Mesothelial cell of epicardium (in vitro differentiated cells): ENCODE measurements around the gene CSH1. TPM values are rescaled to one million over a fixed set of nuclear protein-coding genes. Genes with fewer than 3 reads are reported as not detected.
A peak's percentile ranks its signal among the peaks of the same experiment; 100 is the strongest.
"Not testable (repeated sequence)": the region's sequence is repeated elsewhere in the genome, so short reads cannot be mapped to it uniquely, and the experiment has no call there.

Experiments
- DNase-seq, 2 experiments: peaks; one replicate each; pipeline ENCODE4 v3.0.0; 2021; ENCODE audit warnings: low spot score in 2 of 2; ENCODE audit not compliant: unreplicated experiment in 2 of 2
- H3K27ac Mint-ChIP-seq: 2 replicates; pipeline ENCODE4 v1.8.0; 2021; ENCODE audit warnings: mixed read lengths
- H3K27me3 Mint-ChIP-seq: 2 replicates; pipeline ENCODE4 v1.8.0; 2021; ENCODE audit warnings: low read depth, mixed read lengths
- H3K36me3 Mint-ChIP-seq: 2 replicates; pipeline ENCODE4 v1.8.0; 2021; ENCODE audit warnings: mixed read lengths
- H3K4me1 Mint-ChIP-seq: 2 replicates; pipeline ENCODE4 v1.8.0; 2021; ENCODE audit warnings: mixed read lengths
- H3K4me3 Mint-ChIP-seq: 2 replicates; pipeline ENCODE4 v1.8.0; 2021; ENCODE audit warnings: mild to moderate bottlenecking, moderate library complexity, mixed read lengths
- H3K9me3 Mint-ChIP-seq: 2 replicates; pipeline ENCODE4 v1.8.0; 2021; ENCODE audit warnings: mixed read lengths
- total RNA-seq: library from RNA; stranded (reverse); gene quantifications from 3 replicates; pipeline ENCODE4 v1.2.1, GENCODE V29; 2021
- TF ChIP-seq, protein P1 (sequence below): fragments of 200-600 bp; sonication (generic); IDR thresholded peaks from one replicate; pipeline ENCODE4 v1.5.0; 2021; ENCODE audit warnings: antibody characterized with exemption; ENCODE audit not compliant: unreplicated experiment

Gene CSH1
- total RNA-seq, 1 donor from 2014 or later, result not detected

DNA sequence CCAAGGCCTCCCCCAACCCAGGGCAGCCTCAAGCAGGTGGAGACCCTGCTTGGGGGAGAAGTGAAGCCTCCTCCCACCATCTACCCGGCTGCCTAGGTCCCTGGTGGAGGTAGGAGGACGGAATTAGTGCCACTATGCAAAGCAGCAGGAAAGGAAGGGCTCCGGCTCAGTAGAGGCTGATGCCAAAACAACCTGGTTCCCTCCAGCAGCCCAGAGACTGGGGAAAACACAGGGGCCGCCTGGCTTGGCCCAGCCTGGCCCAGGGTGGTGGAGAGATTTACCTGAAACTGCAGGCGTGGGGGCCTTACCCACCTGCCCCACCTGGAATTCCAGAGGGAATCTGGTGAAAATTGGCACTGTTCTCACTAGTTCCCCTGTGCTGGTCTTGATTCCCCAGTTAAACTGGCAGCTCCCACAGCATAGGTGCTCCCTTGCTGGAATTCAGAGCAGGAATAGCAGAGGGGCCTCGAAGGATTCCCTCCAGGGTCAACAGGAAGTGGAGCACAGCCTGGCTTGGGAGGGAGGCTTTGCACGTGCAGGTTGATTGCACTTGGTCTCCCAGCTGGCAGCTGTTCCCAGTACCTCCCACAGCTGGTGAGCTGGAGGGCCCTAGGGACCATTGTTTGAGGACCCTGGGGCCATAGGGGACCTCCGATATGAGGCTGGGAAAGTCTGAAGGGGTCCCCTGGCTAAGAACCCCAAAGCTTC, 31.2 kb upstream of the CSH1 start:
- DNase-seq, result no peak
- H3K4me3 Mint-ChIP-seq, result no peak overlapping the region
- no peak overlapping the region for H3K27ac Mint-ChIP-seq
- TF ChIP-seq, protein P1, sequence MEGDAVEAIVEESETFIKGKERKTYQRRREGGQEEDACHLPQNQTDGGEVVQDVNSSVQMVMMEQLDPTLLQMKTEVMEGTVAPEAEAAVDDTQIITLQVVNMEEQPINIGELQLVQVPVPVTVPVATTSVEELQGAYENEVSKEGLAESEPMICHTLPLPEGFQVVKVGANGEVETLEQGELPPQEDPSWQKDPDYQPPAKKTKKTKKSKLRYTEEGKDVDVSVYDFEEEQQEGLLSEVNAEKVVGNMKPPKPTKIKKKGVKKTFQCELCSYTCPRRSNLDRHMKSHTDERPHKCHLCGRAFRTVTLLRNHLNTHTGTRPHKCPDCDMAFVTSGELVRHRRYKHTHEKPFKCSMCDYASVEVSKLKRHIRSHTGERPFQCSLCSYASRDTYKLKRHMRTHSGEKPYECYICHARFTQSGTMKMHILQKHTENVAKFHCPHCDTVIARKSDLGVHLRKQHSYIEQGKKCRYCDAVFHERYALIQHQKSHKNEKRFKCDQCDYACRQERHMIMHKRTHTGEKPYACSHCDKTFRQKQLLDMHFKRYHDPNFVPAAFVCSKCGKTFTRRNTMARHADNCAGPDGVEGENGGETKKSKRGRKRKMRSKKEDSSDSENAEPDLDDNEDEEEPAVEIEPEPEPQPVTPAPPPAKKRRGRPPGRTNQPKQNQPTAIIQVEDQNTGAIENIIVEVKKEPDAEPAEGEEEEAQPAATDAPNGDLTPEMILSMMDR, result no peak
- H3K9me3 Mint-ChIP-seq, result no peaks in the 10 kb centered on the region
- H3K4me1 Mint-ChIP-seq, result no peaks in the 10 kb centered on the region
- no peaks in the 10 kb centered on the region for H3K27me3 Mint-ChIP-seq
- H3K36me3 Mint-ChIP-seq, result no peaks in the 10 kb centered on the region

DNA sequence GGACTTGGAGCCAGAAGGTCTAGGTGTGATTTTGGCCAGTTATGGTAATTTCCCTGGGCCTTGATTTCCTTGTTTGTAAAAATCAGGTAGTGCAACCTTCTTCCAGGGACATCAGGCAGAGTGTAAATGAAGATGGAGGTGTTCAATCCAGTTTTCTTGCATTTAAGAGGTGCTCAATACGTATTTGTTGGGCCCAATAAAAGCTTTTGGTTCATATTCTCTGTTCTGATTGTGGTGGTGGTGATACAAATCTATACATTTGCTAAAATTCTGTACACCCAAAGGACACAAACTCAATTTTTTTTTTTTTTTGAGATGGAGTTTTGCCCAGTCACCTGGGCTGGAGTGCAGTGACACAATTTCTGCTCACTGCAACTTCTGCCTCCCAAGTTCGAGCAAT, 29.8 kb upstream of the CSH1 start:
- no peaks in the 10 kb centered on the region for H3K4me1 Mint-ChIP-seq
- no peaks in the 10 kb centered on the region for H3K9me3 Mint-ChIP-seq
- H3K27me3 Mint-ChIP-seq, result no peaks in the 10 kb centered on the region
- TF ChIP-seq, protein P1, result no peak
- DNase-seq, result no peak
- H3K36me3 Mint-ChIP-seq, result no peaks in the 10 kb centered on the region
- H3K27ac Mint-ChIP-seq, result no peak overlapping the region
- H3K4me3 Mint-ChIP-seq, result no peak overlapping the region

DNA sequence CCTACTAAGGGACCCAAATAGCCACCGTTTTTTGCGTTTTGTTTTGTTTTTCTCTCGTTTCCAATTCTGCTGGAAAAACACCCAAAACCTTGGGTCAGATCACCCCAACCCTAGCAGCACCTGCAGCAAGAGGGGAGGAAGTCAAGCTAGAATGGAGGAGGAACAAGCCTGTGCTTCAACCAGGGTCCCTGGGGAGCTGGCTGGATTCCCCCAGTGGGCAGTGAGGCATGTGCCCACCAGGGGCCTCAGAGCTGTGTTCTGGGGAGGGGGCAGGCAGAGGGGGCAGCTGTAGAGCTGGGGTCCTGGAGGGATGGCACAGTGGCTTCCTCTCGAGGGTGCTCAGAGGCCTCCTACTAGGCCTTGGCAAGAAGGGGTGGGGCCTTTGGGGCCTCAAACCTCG, 29.2 kb upstream of the CSH1 start:
- DNase-seq, result no peak
- H3K27me3 Mint-ChIP-seq, result no peaks in the 10 kb centered on the region
- H3K4me1 Mint-ChIP-seq, result no peaks in the 10 kb centered on the region
- H3K9me3 Mint-ChIP-seq, result no peaks in the 10 kb centered on the region
- TF ChIP-seq, protein P1, result no peak
- no peaks in the 10 kb centered on the region for H3K36me3 Mint-ChIP-seq
- H3K27ac Mint-ChIP-seq, result no peak overlapping the region
- H3K4me3 Mint-ChIP-seq, result no peak overlapping the region

DNA sequence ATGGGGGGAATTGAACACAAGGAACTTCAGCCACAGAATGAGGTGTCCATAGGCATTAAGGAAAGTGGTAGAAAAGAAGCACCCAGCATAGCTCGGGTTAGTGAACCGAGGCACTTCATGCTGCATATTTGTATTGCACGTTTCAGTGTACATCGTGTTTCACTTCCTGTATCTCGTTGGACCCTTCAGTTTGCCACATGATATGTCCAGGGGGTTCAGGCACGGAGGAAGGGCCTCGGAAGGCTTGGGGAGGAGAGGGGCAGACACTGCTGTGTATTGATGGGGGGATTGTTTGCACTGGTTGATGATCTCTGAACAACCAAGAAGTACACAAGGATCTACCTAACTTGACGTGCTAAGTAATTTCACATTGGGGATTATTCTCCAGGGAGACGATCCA, 26.0 kb upstream of the CSH1 start:
- H3K4me1 Mint-ChIP-seq, DNase-seq, H3K36me3 Mint-ChIP-seq, H3K9me3 Mint-ChIP-seq, H3K4me3 Mint-ChIP-seq, H3K27ac Mint-ChIP-seq: not testable (repeated sequence)
- peaks cover 17% of the 10 kb centered on the region for H3K27me3 Mint-ChIP-seq

DNA sequence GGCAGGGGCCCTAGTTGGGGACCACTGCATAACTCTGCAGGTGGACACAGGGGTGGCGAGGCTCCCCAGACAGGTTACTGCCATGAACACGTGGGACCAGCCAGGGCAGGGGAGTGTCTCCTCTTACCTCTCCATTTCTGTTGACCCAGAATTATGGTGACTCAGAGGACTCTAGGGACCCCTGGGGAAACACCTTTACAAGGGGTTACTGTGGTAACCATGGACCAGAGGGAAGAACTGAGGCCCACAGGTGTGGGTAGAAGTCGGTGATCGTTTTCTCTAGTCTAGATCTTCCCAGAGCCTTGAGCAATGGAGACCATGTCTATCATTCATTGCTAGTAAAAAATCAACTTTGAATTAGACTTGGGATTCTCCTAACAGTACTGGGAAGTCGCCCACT, 24.4 kb upstream of the CSH1 start:
- H3K36me3 Mint-ChIP-seq, H3K4me3 Mint-ChIP-seq, H3K4me1 Mint-ChIP-seq, H3K27ac Mint-ChIP-seq, H3K9me3 Mint-ChIP-seq, DNase-seq: not testable (repeated sequence)
- peaks cover 34% of the 10 kb centered on the region for H3K27me3 Mint-ChIP-seq

DNA sequence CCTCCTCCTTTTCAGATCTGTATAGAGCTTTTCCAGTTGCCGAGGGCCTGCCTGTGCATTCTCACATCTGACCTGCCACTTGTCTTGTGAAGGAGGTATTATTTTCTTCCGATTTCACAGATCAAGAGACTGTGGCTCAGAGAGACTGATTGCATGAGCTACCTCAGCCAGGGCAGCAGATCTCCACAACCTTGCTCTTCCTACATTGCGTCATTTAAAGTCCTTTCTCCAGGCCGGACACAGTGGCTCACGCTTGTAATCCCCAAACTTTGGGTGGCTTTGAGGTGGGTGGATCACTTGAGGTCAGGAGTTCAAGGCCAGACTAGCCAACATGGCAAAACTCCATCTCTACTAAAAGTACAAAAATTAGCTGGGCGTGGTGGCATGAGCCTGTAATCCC, 23.7 kb upstream of the CSH1 start:
- H3K27me3 Mint-ChIP-seq, result peaks cover 39% of the 10 kb centered on the region
- DNase-seq, H3K9me3 Mint-ChIP-seq, H3K27ac Mint-ChIP-seq, H3K4me1 Mint-ChIP-seq, H3K4me3 Mint-ChIP-seq, H3K36me3 Mint-ChIP-seq: not testable (repeated sequence)

DNA sequence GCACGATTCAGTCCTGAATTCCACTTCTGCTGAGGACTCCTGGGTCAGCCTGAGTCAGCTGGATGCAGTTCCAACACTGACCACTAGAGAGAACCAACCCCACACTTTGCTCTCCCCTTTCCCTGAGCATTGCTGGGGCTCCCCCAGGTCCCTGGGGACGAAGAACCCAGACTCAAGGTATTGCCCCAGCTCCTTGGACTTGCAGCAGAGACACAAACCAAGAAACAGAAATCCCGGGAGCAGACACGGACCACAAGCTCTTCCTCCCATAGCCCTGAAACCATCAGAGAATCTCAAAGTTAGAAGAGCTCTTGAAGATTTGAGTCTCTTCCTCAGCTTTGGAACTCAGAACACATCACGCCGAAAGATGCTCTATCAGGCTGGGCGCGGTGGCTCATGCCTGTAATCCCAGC, 22.9 kb upstream of the CSH1 start:
- Mint-ChIP-seq H3K27ac (no peak overlapping the region), H3K4me1 (peaks cover 5% of the 10 kb centered on the region), H3K4me3 (no peak overlapping the region), H3K36me3 (no peaks in the 10 kb centered on the region), H3K27me3 (peaks cover 42% of the 10 kb centered on the region), H3K9me3 (no peaks in the 10 kb centered on the region)
- peak in 1 of 2 experiments; percentile 63 for DNase-seq
- TF ChIP-seq, protein P1, result peak; percentile 96

DNA sequence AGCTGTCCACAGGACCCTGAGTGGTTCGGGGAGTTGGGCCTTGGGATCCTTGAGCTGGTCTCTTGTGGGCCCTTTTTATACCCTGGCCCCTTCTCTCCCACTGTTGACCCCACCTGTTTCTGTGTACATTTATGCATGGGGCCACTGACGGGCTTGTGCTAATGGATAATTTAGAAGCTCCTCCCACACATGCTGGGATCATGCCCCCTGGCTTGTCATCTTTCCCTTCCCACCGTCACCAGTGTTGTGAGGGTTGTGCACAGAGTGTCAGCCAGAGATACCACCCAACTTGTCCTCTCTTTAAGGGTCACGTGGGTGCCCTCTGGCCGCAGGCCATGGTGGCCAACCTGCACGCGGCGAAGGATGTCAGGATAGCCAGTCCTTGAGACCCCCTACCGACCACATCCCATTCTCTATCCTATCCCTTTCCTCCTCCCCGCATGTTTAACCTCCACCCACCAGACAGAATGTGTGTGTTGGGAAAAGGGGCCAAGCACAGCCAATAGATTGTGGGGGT, 22.5 kb upstream of the CSH1 start, which contains the start of gene GH1:
Gene GH1, minus strand, starts transcription at position 51 of the 517 bp plus-strand sequence. CDS start 63 bp downstream, outside the sequence.
- not testable (repeated sequence) for H3K9me3 Mint-ChIP-seq, DNase-seq, H3K27ac Mint-ChIP-seq, H3K4me1 Mint-ChIP-seq, H3K4me3 Mint-ChIP-seq, H3K36me3 Mint-ChIP-seq
- peaks cover 42% of the 10 kb centered on the region for H3K27me3 Mint-ChIP-seq
